MCF 10A (cell line): ENCODE data around the gene TNPO3. TPM values are rescaled to one million over a fixed set of nuclear protein-coding genes. Genes with fewer than 3 reads are reported as not detected.

ENCODE experiments used
- BruUV-seq: library from RNA; stranded (reverse); fragments of 400-500 nt; replicated peaks from 2 replicates; lab custom pipeline; 2021; lab: Mats Ljungman, UMichigan
- CTCF ChIA-PET: fragments of 300-600 bp; sonication (Branson Sonifier 250); formaldehyde crosslinking; extraction: SDS; loops from one replicate; lab custom pipeline; 2021; ENCODE audit warnings: antibody characterized with exemption, inconsistent platforms; lab: Yijun Ruan, JAX
- POLR2A ChIA-PET: fragments of 300-600, 350-650 bp; sonication (Branson Sonifier 250); formaldehyde crosslinking; extraction: SDS; loops from one replicate; lab custom pipeline; 2020; ENCODE audit warnings: antibody characterized with exemption, inconsistent platforms; lab: Yijun Ruan, JAX
- DNase-seq: peaks from one replicate; pipeline ENCODE4 v3.0.0-alpha.2; 2018; ENCODE audit not compliant: unreplicated experiment
- H3K27ac Mint-ChIP-seq: one replicate; pipeline ENCODE4 v1.8.0; 2022; ENCODE audit warnings: mild to moderate bottlenecking, low read depth, mixed read lengths; ENCODE audit not compliant: unreplicated experiment
- H3K27me3 Mint-ChIP-seq: one replicate; pipeline ENCODE4 v1.8.0; 2022; ENCODE audit warnings: mixed read lengths; ENCODE audit not compliant: insufficient read depth, unreplicated experiment
- H3K36me3 Mint-ChIP-seq: one replicate; pipeline ENCODE4 v1.8.0; 2022; ENCODE audit warnings: mild to moderate bottlenecking, moderate library complexity, mixed read lengths; ENCODE audit not compliant: insufficient read depth, unreplicated experiment
- H3K4me1 Mint-ChIP-seq: one replicate; pipeline ENCODE4 v1.8.0; 2022; ENCODE audit warnings: mixed read lengths; ENCODE audit not compliant: insufficient read depth, unreplicated experiment
- H3K4me3 Mint-ChIP-seq: one replicate; pipeline ENCODE4 v1.8.0; 2022; ENCODE audit warnings: mild to moderate bottlenecking, moderate library complexity, mixed read lengths; ENCODE audit not compliant: unreplicated experiment
- H3K9me3 Mint-ChIP-seq: one replicate; pipeline ENCODE4 v1.8.0; 2022; ENCODE audit warnings: mixed read lengths; ENCODE audit not compliant: unreplicated experiment
- intact Hi-C: fragments of 100-400 bp; cut with micrococcal nuclease; formaldehyde crosslinking; loops from 2 replicates; pipeline ENCODE4 v1.14.1; 2022
- total RNA-seq: library from RNA; stranded (reverse); gene quantifications from 2 replicates; pipeline ENCODE4 v1.2.3, GENCODE V29; 2022
- TF ChIP-seq, protein P1 (sequence below): fragments of 200-600 bp; IDR thresholded peaks from one replicate; pipeline ENCODE4 v1.8.0; 2022; ENCODE audit warnings: antibody characterized with exemption, mild to moderate bottlenecking; ENCODE audit not compliant: unreplicated experiment

TNPO3 gene
- total RNA-seq, 1 experiment from 2014 or later = 42.3 TPM

DNA sequence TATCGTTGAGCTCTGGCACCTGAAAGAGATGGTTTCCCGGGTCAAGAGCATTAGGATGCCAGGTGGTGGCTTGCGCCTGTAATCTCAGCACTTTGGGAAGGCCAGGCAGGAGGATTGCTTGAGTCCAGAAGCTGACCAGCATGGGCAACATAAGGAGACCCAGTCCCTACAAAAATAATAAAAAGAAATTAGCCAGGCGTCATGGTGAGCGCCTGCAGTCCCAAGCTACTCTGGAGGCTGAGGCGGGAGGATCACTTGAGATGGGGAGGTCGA, 138.3 kb downstream of the TNPO3 start:
- intact Hi-C loops = no loop called here
- TF ChIP-seq, protein P1, sequence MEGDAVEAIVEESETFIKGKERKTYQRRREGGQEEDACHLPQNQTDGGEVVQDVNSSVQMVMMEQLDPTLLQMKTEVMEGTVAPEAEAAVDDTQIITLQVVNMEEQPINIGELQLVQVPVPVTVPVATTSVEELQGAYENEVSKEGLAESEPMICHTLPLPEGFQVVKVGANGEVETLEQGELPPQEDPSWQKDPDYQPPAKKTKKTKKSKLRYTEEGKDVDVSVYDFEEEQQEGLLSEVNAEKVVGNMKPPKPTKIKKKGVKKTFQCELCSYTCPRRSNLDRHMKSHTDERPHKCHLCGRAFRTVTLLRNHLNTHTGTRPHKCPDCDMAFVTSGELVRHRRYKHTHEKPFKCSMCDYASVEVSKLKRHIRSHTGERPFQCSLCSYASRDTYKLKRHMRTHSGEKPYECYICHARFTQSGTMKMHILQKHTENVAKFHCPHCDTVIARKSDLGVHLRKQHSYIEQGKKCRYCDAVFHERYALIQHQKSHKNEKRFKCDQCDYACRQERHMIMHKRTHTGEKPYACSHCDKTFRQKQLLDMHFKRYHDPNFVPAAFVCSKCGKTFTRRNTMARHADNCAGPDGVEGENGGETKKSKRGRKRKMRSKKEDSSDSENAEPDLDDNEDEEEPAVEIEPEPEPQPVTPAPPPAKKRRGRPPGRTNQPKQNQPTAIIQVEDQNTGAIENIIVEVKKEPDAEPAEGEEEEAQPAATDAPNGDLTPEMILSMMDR = no peak
- ChIA-PET POLR2A (no interaction called here), CTCF (interaction anchor here (0.7 kb wide), 1 partner anchor 78 kb away, joined by 3 read pairs; no protein-coding TSS in a partner anchor)
- Mint-ChIP-seq H3K4me1 (no peaks in the 10 kb centered on the region), H3K9me3 (no peaks in the 10 kb centered on the region), H3K36me3 (no peaks in the 10 kb centered on the region), H3K27ac (no peak overlapping the region), H3K27me3 (peaks cover 57% of the 10 kb centered on the region), H3K4me3 (no peak overlapping the region)
- no TSS peak for BruUV-seq
- DNase-seq = no peak

DNA sequence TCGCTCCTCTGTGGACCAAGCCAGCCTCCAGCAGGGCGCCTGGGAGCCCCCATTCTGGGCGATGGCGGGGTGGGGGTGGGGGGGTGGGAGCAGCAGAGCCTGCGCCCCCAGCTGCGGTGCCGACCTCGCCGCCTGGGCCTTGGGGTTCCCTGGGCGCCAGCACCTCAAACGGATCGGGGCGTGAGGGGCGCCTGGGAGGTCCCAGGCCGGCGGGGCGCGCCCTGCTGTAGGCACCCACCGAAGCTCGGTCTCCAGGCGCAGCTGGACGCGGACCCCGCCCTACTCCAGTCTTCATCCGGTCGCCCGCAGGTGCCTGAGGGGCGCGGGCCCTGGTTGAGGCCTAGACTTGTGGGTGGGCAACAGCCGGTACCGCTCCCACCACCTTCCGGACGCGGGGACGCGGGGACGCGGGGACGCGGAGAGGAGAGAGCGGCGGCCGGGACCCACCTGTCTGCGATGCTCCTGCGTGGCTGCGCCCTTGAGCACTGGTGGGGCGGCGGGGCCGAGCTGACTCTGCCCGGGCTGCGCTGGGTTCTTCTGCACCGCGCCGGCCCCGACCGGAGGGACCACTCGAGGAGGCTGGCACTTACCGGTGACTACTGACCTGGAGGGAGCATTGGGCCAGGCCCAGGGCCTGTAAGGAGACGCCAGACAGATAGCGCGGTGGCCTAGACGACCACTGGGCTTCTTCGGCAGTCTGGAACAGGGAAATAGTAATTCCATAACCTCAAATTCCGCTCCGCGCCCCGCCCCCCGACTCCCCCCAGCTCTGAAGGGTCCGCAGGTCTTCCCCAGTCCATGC, 138.9 kb downstream of the TNPO3 start:
- Mint-ChIP-seq H3K9me3 (no peaks in the 10 kb centered on the region), H3K27ac (no peak overlapping the region), H3K27me3 (peaks cover 55% of the 10 kb centered on the region), H3K36me3 (no peaks in the 10 kb centered on the region), H3K4me1 (no peaks in the 10 kb centered on the region), H3K4me3 (no peak overlapping the region)
- no peak for DNase-seq
- POLR2A ChIA-PET = no interaction called here
- intact Hi-C loops = no loop called here
- TF ChIP-seq, protein P1 = no peak
- no TSS peak for BruUV-seq
- CTCF ChIA-PET = interaction anchor here (0.7 kb wide), 1 partner anchor 78 kb away, joined by 3 read pairs; no protein-coding TSS in a partner anchor

DNA sequence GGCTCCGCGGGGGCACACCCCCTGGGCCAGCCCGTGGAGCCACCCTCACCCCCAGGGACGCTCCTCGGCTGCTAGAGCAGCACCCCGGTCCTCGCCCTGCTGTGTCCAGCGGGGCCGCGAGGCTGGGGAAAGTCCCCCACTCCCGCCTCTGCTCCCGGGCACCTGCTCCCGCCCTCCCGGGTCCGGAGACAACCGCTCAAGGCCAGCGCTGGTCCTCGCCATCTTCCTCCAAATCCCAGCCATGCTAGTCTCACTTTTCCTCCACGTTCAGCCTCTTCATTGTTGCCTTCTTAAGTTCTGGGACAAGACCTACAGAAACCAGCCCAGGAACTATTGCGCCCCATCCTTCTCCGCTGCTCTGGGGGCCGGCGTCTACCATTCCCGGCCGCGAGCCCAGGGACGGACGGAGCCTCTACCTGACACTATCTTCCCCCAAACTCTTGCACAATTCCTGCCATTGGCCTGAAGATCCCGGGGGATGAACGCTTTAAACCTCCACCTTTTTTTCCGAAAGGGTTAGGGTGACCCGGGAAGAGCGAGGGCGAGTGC, 139.6 kb downstream of the TNPO3 start:
- intact Hi-C loops = no loop called here
- Mint-ChIP-seq H3K27me3 (peaks cover 48% of the 10 kb centered on the region), H3K4me3 (no peak overlapping the region), H3K4me1 (no peaks in the 10 kb centered on the region), H3K9me3 (no peaks in the 10 kb centered on the region), H3K36me3 (no peaks in the 10 kb centered on the region), H3K27ac (no peak overlapping the region)
- no TSS peak for BruUV-seq
- DNase-seq = no peak
- TF ChIP-seq, protein P1 = no peak
- POLR2A ChIA-PET = no interaction called here
- CTCF ChIA-PET = interaction anchor here (0.6 kb wide), 1 partner anchor 8 kb away, joined by 3 read pairs; no protein-coding TSS in a partner anchor

DNA sequence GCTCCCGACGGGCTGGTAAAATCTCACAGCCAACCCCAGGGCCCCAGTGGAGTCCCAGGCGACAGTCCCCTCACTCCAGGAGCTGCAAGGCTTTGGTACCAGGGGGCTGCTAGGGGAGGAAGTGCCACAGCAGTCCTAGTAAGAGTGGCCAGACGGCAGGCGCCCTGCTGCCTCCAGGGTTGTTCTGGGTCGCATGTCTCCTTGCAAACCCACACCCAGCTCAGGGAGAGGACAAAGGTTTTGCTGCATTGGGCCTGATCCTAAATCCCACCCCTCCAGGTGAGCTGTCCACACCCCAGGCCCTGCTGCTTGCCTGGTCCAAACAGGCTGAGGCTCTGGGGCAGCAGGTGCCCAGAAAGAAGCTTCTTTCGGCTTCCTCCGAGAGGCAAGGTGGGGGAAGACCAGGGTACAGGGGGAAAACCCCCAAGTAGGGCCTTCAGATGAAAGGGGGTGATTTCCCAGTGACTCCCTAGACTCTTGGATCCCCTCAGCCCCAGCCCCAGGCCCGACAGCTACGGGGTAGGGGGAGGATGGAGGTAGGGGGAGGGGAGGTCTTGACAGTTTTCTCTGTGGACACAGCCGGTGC, 140.3 kb downstream of the TNPO3 start:
- CTCF ChIA-PET = interaction anchor here (0.6 to 0.8 kb wide), 4 partner anchors 9 to 304 kb away, joined by 3 to 4 read pairs (median 3); no protein-coding TSS in a partner anchor

More for the DNA sequence above, 140.3 kb downstream of the TNPO3 start:
- no TSS peak for BruUV-seq
- Mint-ChIP-seq H3K36me3 (no peaks in the 10 kb centered on the region), H3K9me3 (no peaks in the 10 kb centered on the region), H3K4me3 (no peak overlapping the region), H3K27me3 (peaks cover 42% of the 10 kb centered on the region), H3K4me1 (no peaks in the 10 kb centered on the region), H3K27ac (no peak overlapping the region)
- POLR2A ChIA-PET = no interaction called here
- no peak for DNase-seq
- intact Hi-C loops = no loop called here
- TF ChIP-seq, protein P1 = no peak
